ENCODE measurements around the gene CYP21A2.
"Not testable (repeated sequence)": the region's sequence is repeated elsewhere in the genome, so short reads cannot be mapped to it uniquely, and the experiment has no call there.

The CYP21A2 gene

DNA sequence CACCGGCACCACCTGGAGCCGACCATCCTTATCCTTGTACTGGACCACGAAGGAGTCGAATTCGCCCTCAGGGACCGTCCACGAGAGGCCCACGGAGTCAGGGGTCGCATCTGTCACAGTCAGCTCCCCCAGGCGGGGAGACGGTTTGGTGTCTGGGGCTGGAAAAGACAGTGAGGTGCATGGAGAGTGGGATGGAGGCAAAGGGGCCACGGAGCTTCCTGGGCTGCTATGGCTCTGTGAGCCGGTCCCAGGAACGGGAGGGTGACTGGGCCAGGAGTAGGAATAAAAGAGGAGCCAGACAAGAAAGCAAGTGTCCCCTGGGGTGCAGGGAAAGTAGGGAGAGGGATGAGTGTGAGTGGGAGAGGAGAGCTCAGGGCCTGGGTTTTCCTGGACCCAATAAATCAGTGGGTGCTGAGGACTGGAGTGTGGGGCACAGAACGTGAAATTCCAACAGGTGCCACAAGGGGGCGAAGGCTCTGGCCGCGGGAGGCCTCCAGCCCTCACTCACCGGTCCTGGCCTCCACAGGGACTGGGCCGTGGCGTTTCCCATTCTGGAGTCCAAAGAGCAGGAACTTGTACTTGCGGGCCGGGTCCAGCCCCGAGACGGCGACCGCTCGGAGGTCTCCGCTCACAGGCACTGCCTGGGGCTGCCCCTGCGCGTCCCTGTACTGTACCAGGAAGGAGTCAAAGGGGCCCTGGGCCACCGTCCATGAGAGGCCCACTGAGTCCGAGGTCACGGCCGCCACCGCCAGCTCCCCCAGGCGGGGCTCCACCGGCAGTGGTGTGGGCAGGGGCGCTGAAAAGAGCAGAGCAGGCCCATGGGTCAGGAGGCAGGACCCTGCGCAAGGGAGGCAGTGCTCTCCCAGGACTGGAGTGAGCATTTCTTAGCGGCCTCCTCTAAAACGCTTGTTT, 9.9 kb downstream of the CYP21A2 start:
- Histone ChIP-seq H3K36me3 (no peaks in the 10 kb centered on the region), H3K27ac (no peak overlapping the region), H3K4me1 (peaks cover 16 to 32% (median 24%) of the 10 kb centered on the region in 10 experiments), H3K4me2 (peak overlapping the region in 10 of 11 experiments; percentile 52 to 87 (median 76); a peak in 16 of 22 replicates), H3K9ac (0 out of 22 replicates have a peak overlapping the region, but pooled peaks of 1 of the 11 experiments have one; percentile 3), H3K9me3 (replicated peaks in 1 of 11) (no peaks in the 10 kb centered on the region), H4K20me1 (no peaks in the 10 kb centered on the region; a peak in 1 of 22 replicates), H3K27me3 (0 out of 22 replicates have a peak, but pooled peaks cover 0 to 3% (median 0%) of the 10 kb centered on the region in 11 experiments), H3K4me3 (no peak overlapping the region)
- no peak for TF ChIP-seq Cebpa-rat (IDR thresholded peaks at IDR 0.05)

- H3K4me3 ChIP-seq; H3K27me3 ChIP-seq; H4K20me1 ChIP-seq; H3K4me2 ChIP-seq; H3K9ac ChIP-seq; H3K27ac ChIP-seq; H3K36me3 ChIP-seq; H3K9me3 ChIP-seq (replicated peaks in 1 of 11): not testable (repeated sequence)
- peaks cover 16 to 32% (median 24%) of the 10 kb centered on the region in 10 experiments for H3K4me1 ChIP-seq
These were observed 10.9 kb downstream of the CYP21A2 start for GRCh38 chr6:32049149-32049548.

DNA sequence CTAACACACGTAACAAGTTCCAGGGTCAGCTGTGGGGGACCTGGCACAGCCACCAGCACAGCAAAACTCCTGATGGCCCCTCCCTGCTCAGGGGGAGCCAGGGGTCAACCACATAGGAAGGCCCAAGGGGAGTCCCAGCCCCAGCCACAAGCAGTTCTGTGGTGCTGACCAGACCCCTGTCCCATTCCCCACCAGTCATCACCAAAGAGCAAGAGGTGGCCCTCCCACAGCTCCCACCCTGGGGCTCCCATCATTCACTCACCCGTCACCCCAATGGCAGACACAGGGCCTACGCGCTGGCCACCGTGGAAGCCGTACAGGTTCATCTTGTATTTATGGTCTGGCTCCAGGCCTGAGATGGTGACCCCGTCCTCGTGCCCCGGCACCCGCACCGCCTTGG, 11.5 kb downstream of the CYP21A2 start:
- H3K27me3 ChIP-seq; H3K4me2 ChIP-seq; H3K9ac ChIP-seq; H4K20me1 ChIP-seq; H3K9me3 ChIP-seq (replicated peaks in 1 of 11); H3K36me3 ChIP-seq; H3K4me3 ChIP-seq; H3K27ac ChIP-seq: not testable (repeated sequence)
- H3K4me1 ChIP-seq = peaks cover 16 to 32% (median 24%) of the 10 kb centered on the region in 10 experiments

DNA sequence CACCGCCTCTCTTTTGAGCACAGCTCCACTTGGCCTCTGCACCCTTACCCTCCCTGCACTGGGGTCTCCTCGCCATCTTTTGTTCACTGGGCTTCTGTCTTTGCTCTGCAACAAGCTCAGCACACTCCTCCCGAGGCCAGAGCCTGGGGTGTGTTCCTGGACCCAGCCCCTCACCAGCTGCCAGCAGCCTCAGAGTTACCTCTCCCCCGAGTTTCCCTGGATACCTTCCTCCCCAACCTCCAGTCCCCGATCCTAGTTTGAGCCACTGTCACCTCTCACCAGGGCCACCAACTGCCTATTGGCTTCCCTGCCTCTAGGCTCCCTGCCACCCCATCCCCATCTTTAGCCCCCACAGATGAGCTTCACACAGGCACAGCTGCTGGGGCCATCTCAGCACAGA, 12.3 kb downstream of the CYP21A2 start:
- Histone ChIP-seq H3K27me3 (0 out of 22 replicates have a peak, but pooled peaks cover 0 to 3% (median 0%) of the 10 kb centered on the region in 11 experiments), H4K20me1 (no peaks in the 10 kb centered on the region; a peak in 1 of 22 replicates), H3K9ac (no peak overlapping the region), H3K4me3 (no peak overlapping the region), H3K4me1 (peaks cover 16 to 32% (median 24%) of the 10 kb centered on the region in 10 experiments), H3K9me3 (replicated peaks in 1 of 11) (no peaks in the 10 kb centered on the region), H3K27ac (no peak overlapping the region), H3K36me3 (no peaks in the 10 kb centered on the region), H3K4me2 (no peak overlapping the region)
- no peak for TF ChIP-seq Cebpa-rat (IDR thresholded peaks at IDR 0.05)

DNA sequence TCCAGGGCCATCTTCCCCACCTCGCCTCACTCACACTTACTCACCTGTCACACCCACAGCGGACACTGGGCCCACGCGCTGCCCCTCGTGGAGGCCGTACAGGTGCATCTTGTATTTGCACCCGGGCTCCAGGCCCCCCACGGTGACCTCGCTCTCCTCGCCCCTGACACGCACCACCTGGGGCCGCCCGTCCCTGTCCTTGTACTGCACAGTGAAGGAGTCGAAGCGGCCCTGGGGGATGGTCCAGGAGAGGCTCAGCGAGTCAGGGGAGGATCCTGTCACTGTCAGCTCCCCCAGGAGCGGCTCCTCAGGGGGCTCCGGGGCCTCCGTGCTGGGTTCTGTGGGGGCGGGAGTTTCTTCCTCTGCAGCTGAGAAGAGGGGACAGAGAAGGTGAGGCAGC, 14.4 kb downstream of the CYP21A2 start:
- not testable (repeated sequence) for H3K27ac ChIP-seq; H3K36me3 ChIP-seq; H3K4me3 ChIP-seq; H4K20me1 ChIP-seq; H3K9ac ChIP-seq; H3K27me3 ChIP-seq; H3K9me3 ChIP-seq (replicated peaks in 1 of 11)
- Histone ChIP-seq H3K4me1 (peaks cover 0 to 13% (median 5%) of the 10 kb centered on the region in 10 experiments; a peak in 18 of 20 replicates), H3K4me2 (peak overlapping the region in 1 of 11 experiments; percentile 23; a peak in 1 of 22 replicates)

GRCh38 chr6:32053314-32053713, 15.1 kb downstream of the CYP21A2 start:
- peak overlapping the region in 1 of 11 experiments; percentile 23; a peak in 1 of 22 replicates for H3K4me2 ChIP-seq
- not testable (repeated sequence) for H3K27ac ChIP-seq; H3K27me3 ChIP-seq; H3K4me1 ChIP-seq; H3K9me3 ChIP-seq (replicated peaks in 1 of 11); H3K9ac ChIP-seq; H3K4me3 ChIP-seq; H4K20me1 ChIP-seq; H3K36me3 ChIP-seq

GRCh38 chr6:32055756-32056155, 17.5 kb downstream of the CYP21A2 start:
- not testable (repeated sequence) for H3K9ac ChIP-seq; H3K4me3 ChIP-seq; H3K36me3 ChIP-seq; H3K27me3 ChIP-seq; H3K9me3 ChIP-seq (replicated peaks in 1 of 11); H3K4me2 ChIP-seq; H3K27ac ChIP-seq; H3K4me1 ChIP-seq; H4K20me1 ChIP-seq

DNA sequence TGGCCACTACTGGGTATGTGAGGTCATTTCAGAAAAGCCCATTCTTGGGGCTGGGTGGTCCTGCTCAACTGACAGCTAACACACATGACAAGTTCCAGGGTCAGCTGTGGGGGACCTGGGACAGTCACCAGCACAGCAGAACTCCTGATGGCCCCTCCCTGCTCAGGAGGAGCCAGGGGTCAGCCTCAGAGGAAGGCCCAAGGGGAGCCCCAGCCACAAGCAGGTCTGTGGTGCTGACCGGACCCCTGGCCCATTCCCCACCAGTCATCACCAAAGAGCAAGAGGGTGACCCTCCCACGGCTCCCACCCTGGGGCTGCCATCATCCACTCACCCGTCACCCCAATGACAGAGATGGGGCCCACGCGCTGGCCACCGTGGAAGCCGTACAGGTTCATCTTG, 18.0 kb downstream of the CYP21A2 start:
- H3K36me3 ChIP-seq = no peaks in the 10 kb centered on the region
- H3K27me3 ChIP-seq = no peaks in the 10 kb centered on the region
- H3K4me1 ChIP-seq = peaks cover 0 to 7% (median 0%) of the 10 kb centered on the region in 10 experiments; a peak in 2 of 20 replicates
- no peak overlapping the region for H3K9ac ChIP-seq
- H3K27ac ChIP-seq = no peak overlapping the region
- no peak overlapping the region for H3K4me2 ChIP-seq
- TF ChIP-seq Cebpa-rat (IDR thresholded peaks at IDR 0.05) = no peak
- no peaks in the 10 kb centered on the region for H3K9me3 ChIP-seq (replicated peaks in 1 of 11)
- no peak overlapping the region for H3K4me3 ChIP-seq
- H4K20me1 ChIP-seq = no peaks in the 10 kb centered on the region

DNA sequence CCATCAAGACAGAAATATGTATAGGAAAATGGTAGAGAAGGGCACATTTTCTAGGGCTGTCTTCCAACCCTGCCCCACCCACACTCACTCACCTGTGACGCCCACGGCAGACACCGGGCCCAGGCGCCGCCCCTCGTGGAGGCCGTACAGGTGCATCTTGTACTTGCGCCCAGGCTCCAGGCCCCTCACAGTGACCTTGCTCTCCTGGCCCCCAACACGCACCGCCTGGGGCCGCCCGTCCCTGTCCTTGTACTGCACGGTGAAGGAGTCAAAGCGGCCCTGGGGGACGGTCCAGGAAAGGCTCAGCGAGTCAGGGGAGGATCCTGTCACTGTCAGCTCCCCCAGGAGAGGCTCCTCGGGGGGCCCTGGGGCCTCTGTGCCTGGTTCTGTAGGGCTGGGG, 19.8 kb downstream of the CYP21A2 start:
- Histone ChIP-seq H3K27me3 (no peaks in the 10 kb centered on the region), H3K4me2 (no peak overlapping the region), H3K9ac (no peak overlapping the region), H3K4me1 (peaks cover 0 to 3% (median 0%) of the 10 kb centered on the region in 10 experiments; a peak in 2 of 20 replicates), H3K4me3 (no peak overlapping the region), H3K27ac (no peak overlapping the region), H3K9me3 (replicated peaks in 1 of 11) (no peaks in the 10 kb centered on the region), H3K36me3 (no peaks in the 10 kb centered on the region; a peak in 1 of 22 replicates), H4K20me1 (no peaks in the 10 kb centered on the region)
- TF ChIP-seq Cebpa-rat (IDR thresholded peaks at IDR 0.05) = no peak

- H4K20me1 ChIP-seq = no peaks in the 10 kb centered on the region
- H3K4me2 ChIP-seq = no peak overlapping the region
- no peak for TF ChIP-seq Cebpa-rat (IDR thresholded peaks at IDR 0.05)
- H3K4me1 ChIP-seq = no peaks in the 10 kb centered on the region
- no peaks in the 10 kb centered on the region; a peak in 1 of 22 replicates for H3K36me3 ChIP-seq
- no peak overlapping the region for H3K9ac ChIP-seq
- no peaks in the 10 kb centered on the region for H3K27me3 ChIP-seq
- no peak overlapping the region for H3K4me3 ChIP-seq
- no peak overlapping the region for H3K27ac ChIP-seq
- H3K9me3 ChIP-seq (replicated peaks in 1 of 11) = no peaks in the 10 kb centered on the region
These were observed 20.3 kb downstream of the CYP21A2 start for GRCh38 chr6:32058511-32058963.

Measured in BLaER1 treated with 17β-estradiol and CSF1 and Interleukin-3, amounts not matched to agents 10 nM and 100 nM (cell line).